Cardiac fibroblast (primary cell): Measurements from ENCODE around the gene GNAS-AS1.

Experiments used
- DNase-seq, 2 donors: peaks; one replicate each; pipeline versions ENCODE4 v3.0.0 to v3.0.0-alpha.2; 2010; ENCODE audit warnings: low read depth in 2 of 2
- H3K4me3 ChIP-seq, 2 donors: replicated peaks in 1 of 2; 1 replicate in 1 of 2; 2 replicates in 1 of 2; pipeline ENCODE4 v1.5.1; 2011; ENCODE audit warnings: low read depth in 2 of 2, low read length in 2 of 2, mild to moderate bottlenecking in 2 of 2, moderate library complexity in 1 of 2
- TF ChIP-seq, protein P1 (sequence below): IDR thresholded peaks from one replicate; pipeline ENCODE4 v1.5.1; 2011; ENCODE audit warnings: low read depth, mild to moderate bottlenecking, low read length, inconsistent platforms

Gene GNAS-AS1

DNA sequence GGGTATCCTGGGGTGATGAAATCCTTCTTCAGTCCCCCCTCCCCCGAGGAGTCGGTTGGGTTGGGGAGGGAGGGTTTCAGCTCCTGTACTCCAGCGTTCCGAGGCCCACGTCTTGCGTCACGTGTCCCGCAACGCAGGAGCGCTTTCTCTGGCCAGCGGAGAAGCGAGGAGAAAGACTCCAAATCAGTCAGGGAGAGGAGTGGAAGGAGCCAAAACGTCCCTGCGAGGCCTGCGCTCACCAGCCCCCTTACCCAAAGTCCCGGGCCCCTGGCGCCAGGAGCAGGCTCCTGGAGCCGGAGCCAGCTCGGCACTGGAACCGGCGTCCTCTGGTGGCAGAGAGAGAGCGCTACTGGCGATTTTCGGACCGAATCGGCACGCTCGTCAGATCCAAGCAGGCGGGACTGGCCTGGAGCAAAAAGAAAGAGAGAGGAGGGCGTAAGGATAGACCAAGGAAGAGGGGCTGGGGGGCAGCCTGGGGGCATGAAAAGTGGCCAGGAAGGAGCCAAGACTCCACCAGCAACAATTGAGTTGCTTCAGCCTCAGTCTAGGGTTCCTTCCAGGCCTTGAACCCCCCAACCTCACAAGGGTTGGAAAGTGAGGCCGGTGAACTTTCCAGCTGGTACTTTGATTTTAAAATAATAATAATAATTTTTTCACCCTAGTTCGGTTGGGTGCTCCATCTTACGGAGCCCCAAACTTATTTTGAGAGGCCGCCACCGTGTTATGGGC lies 2.0 kb upstream of the GNAS-AS1 start, which contains the start of gene GNAS:
Gene GNAS, plus strand, starts transcription at position 174 of the 729 bp plus-strand sequence.
- H3K4me3 ChIP-seq = peak within 1 kb of the TSS; percentile 71 to 78
- DNase-seq = peak; percentile 69 to 75
- TF ChIP-seq, protein P1, sequence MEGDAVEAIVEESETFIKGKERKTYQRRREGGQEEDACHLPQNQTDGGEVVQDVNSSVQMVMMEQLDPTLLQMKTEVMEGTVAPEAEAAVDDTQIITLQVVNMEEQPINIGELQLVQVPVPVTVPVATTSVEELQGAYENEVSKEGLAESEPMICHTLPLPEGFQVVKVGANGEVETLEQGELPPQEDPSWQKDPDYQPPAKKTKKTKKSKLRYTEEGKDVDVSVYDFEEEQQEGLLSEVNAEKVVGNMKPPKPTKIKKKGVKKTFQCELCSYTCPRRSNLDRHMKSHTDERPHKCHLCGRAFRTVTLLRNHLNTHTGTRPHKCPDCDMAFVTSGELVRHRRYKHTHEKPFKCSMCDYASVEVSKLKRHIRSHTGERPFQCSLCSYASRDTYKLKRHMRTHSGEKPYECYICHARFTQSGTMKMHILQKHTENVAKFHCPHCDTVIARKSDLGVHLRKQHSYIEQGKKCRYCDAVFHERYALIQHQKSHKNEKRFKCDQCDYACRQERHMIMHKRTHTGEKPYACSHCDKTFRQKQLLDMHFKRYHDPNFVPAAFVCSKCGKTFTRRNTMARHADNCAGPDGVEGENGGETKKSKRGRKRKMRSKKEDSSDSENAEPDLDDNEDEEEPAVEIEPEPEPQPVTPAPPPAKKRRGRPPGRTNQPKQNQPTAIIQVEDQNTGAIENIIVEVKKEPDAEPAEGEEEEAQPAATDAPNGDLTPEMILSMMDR = peak; percentile 82

DNA sequence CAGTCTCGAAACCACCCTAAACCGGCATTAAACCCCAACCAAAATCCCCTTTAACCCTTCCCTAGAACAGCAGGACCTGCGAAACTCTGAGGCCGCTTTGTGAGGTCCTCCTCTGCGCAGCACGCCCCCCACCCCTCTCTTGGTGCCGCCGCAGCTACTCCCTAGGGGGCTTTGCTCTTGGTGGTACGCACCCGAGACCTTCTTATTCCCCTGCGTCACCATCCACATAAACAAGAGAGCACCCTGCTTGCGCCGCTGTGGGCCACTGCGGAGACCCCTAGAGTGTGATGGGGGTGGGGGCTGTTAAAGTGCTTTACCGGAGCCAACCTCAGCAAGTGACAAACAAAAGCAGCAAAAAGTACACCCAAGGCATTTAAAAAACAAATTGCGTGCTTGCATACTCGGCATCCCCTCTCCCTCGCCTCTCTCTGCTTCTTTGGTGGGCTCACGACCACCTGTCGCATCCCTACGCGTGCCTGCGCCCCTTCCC lies 1.3 kb upstream of the GNAS-AS1 start:
- TF ChIP-seq, protein P1 = no peak
- DNase-seq = no peak
- peak overlapping the region; percentile 71 to 78 for H3K4me3 ChIP-seq

DNA sequence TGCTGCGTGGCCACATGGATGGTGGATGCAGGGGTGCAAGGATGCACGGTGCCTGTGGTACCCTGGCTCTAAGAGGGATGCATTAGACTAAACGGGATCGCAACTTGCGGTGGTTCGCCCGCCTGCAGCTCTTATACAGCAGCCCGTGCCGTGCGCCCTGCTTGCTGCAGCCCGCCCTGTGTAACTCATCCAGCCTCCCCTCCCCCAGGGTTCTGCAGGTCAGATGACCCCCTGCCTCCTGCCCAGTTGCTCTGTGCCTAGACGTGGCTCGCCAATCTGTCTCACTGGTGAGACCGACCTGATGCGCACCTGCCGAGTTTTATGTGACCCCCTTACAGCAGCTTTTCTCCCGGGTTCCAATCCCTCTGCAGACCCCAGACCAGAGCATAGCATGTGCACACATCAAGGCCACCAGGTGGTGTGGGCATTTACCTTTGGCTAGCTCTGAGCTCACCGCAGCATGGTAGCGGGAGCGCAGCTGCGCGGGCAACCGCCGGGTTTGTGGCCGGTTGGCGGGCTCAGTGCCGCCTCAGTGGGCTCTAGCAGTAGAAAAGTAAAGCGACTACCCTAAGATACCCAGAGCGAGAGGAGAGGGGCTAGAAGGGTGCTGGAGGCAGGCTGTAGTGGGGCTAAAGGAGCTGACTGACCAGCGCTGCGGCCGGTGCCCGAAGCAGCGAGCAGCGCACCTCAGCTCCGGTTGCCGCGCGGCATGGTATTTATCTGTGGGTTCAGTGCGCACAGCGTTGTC lies 693 bp upstream of the GNAS-AS1 start:
- H3K4me3 ChIP-seq = peak overlapping the region; percentile 71 to 78
- peak in 1 of 2 donors; percentile 24 for DNase-seq
- TF ChIP-seq, protein P1 = no peak

GRCh38 chr20:58847463-58847862 lies 3.2 kb downstream of the GNAS-AS1 start:
- TF ChIP-seq, protein P1 = no peak
- DNase-seq = no peak
- no peak overlapping the region for H3K4me3 ChIP-seq

DNA sequence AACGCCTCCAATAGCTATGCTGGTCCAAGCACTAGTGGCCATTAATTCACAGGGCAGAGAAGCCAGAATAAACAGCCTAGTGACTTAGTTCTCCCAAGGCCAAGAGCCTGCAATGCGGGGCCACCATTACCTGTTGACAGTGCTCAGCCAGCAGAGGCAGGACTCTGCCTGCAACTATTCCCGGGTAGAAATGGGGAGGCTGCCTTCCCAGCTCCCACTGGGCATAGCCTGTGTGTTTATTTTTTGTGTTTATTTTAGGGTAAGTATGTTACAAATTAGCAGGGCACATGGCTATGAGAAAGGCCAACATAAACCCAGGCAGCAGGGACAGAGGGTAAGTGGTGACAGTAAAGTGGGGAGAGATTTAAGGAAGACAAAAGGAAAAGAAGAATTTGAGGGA lies 5.0 kb downstream of the GNAS-AS1 start:
- no peak for DNase-seq
- no peak overlapping the region for H3K4me3 ChIP-seq

DNA sequence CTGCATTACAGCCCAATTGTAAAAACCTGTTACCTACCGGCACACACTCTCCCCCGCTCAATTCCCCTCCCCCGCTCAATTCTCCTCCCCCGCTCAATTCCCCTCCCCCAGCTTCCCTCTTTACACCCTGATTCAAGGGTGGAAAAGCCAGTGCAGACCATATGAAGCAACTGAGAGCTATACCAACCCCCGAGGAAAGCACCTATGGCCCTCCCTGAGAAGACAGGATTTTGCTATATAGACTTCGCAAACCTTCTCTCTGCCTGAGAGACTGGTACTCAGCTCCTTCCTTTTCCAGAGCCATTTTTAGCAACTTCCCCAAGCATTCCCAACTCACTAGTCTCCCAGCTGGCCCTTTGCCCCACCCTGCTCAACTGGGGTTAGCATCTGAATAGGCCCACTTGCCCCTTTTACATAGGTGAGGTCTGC lies 7.6 kb downstream of the GNAS-AS1 start:
- H3K4me3 ChIP-seq = no peak overlapping the region
- TF ChIP-seq, protein P1 = no peak
- DNase-seq = no peak

More for the DNA sequence above, 5.0 kb downstream of the GNAS-AS1 start:
- TF ChIP-seq, protein P1 = no peak
